ENCODE results near the gene SS18L1.

- TF ChIP-seq, protein P1, sequence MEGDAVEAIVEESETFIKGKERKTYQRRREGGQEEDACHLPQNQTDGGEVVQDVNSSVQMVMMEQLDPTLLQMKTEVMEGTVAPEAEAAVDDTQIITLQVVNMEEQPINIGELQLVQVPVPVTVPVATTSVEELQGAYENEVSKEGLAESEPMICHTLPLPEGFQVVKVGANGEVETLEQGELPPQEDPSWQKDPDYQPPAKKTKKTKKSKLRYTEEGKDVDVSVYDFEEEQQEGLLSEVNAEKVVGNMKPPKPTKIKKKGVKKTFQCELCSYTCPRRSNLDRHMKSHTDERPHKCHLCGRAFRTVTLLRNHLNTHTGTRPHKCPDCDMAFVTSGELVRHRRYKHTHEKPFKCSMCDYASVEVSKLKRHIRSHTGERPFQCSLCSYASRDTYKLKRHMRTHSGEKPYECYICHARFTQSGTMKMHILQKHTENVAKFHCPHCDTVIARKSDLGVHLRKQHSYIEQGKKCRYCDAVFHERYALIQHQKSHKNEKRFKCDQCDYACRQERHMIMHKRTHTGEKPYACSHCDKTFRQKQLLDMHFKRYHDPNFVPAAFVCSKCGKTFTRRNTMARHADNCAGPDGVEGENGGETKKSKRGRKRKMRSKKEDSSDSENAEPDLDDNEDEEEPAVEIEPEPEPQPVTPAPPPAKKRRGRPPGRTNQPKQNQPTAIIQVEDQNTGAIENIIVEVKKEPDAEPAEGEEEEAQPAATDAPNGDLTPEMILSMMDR (IDR thresholded peaks at IDR 0.05; ENCODE audit: insufficient read depth, low read length) = no peak
- TF ChIP-seq POLR2AphosphoS5 (IDR thresholded peaks at IDR 0.05; ENCODE audit: low read depth) (no peak; the same call in 1 of the 2 replicates), GABPA (IDR thresholded peaks at IDR 0.05; ENCODE audit: low read depth) (no peak)
Measured at GRCh38 chr20:62141043-62141396, 2.5 kb upstream of the SS18L1 start.
